Immature natural killer cell (primary cell): ENCODE data around the gene MAGI1. TPM values are rescaled to one million over a fixed set of nuclear protein-coding genes. Genes with fewer than 3 reads are reported as not detected.

Experiments
- DNase-seq, 3 donors: peaks; one replicate each; pipeline ENCODE4 v3.0.0; 2022; ENCODE audit warnings: mixed read lengths in 1 of 3
- H3K27ac Mint-ChIP-seq, 6 donors: one replicate each; pipeline ENCODE4 v1.8.0; 2020; ENCODE audit warnings: mixed read lengths in 6 of 6, mild to moderate bottlenecking in 5 of 6, inconsistent platforms in 4 of 6, moderate library complexity in 3 of 6
- H3K27me3 Mint-ChIP-seq, 3 donors: one replicate each; pipeline ENCODE4 v1.8.0; 2020 to 2021; ENCODE audit warnings: low read depth in 3 of 3, mild to moderate bottlenecking in 3 of 3, mixed read lengths in 3 of 3, moderate library complexity in 3 of 3, inconsistent platforms in 1 of 3
- H3K36me3 Mint-ChIP-seq, 3 donors: one replicate each; pipeline ENCODE4 v1.8.0; 2020; ENCODE audit warnings: mixed read lengths in 3 of 3, inconsistent platforms in 2 of 3, mild to moderate bottlenecking in 2 of 3
- H3K4me1 Mint-ChIP-seq, 2 donors: one replicate each; pipeline ENCODE4 v1.8.0; 2020; ENCODE audit warnings: inconsistent platforms in 2 of 2, mild to moderate bottlenecking in 2 of 2, mixed read lengths in 2 of 2, moderate library complexity in 1 of 2
- H3K4me3 Mint-ChIP-seq, 5 donors: one replicate each; pipeline ENCODE4 v1.8.0; 2020; ENCODE audit warnings: mild to moderate bottlenecking in 5 of 5, mixed read lengths in 5 of 5, inconsistent platforms in 3 of 5, moderate library complexity in 3 of 5
- H3K9me3 Mint-ChIP-seq, 6 donors: one replicate each; pipeline ENCODE4 v1.8.0; 2020; ENCODE audit warnings: mild to moderate bottlenecking in 6 of 6, mixed read lengths in 6 of 6, inconsistent platforms in 4 of 6, moderate library complexity in 3 of 6
- polyA plus RNA-seq, 3 donors: library from polyadenylated mRNA; unstranded; fragments of 300-500 nt; fragmentation: Illumina TruSeq; gene quantifications; one replicate each; pipeline ENCODE4 v1.2.3, GENCODE V29; 2021

Gene MAGI1
- polyA plus RNA-seq, 3 donors from 2014 or later, result not detected

DNA sequence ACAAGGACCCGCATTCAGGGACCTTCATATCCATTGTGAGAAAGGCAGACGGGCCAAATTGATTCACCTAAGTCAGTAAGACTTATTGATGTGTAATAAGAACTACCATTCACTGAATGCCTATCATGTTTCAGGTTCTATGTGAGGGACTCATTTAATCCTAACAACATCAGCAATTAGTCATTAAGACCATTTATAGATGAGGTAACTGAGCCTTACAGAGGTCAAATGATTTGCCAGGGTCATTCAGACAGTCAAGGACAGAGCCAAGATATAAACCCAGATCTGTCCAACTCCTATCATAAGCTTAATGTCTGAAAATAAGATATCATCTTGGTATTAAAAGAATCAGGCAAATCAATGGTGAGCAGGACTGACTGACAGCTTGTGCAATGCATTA lies 453.8 kb downstream of the MAGI1 start:
- no peak overlapping the region for H3K27ac Mint-ChIP-seq
- H3K36me3 Mint-ChIP-seq, result no peaks in the 10 kb centered on the region
- H3K4me3 Mint-ChIP-seq, result no peak overlapping the region
- peaks cover 1 to 4% (median 2%) of the 10 kb centered on the region in 3 donors for H3K27me3 Mint-ChIP-seq
- no peak for DNase-seq
- peaks cover 0 to 9% (median 5%) of the 10 kb centered on the region in 6 donors for H3K9me3 Mint-ChIP-seq
- H3K4me1 Mint-ChIP-seq, result no peaks in the 10 kb centered on the region

DNA sequence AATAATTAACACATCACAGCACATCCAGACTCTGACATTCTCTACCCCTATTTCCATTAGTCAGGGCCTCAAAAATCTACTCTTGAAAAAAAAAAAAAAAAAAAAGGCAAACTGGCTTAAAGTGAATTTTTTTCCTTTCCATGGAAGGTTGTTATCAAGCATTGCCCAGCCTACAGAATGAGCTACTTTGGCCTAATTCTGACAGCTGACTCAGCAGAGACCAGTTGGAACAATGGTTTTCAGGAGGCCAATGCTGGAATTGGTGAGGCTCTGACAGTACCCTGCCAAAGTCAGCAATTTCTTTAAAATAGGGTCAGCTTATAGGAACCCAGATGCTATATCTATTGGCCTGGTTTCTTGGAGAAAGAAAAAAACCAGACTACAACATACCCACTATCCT lies 454.7 kb downstream of the MAGI1 start:
- Mint-ChIP-seq H3K36me3 (no peaks in the 10 kb centered on the region), H3K27ac (no peak overlapping the region), H3K4me3 (no peak overlapping the region), H3K9me3 (peaks cover 0 to 9% (median 4%) of the 10 kb centered on the region in 6 donors), H3K4me1 (no peaks in the 10 kb centered on the region), H3K27me3 (peaks cover 0 to 3% (median 1%) of the 10 kb centered on the region in 3 donors)
- no peak for DNase-seq

DNA sequence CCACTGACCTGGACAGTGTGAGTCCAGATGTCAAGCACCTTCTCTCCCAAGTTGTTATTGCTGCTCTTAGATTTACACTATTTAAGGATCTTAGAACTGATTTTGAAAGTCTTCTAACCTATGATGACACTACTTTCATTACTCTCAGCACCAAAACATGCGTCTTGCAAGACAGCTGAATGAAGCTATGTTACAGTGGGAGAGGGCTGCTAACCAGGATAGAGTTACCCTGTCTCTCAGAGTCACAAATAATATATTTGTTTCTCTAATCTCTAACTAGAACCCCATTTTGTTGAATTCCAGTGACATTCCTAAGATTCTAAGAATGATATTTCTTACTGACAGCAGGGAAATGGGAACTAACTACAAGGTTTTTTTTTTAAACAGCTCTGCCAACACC lies 455.5 kb downstream of the MAGI1 start:
- no peaks in the 10 kb centered on the region for H3K36me3 Mint-ChIP-seq
- no peaks in the 10 kb centered on the region for H3K4me1 Mint-ChIP-seq
- no peak overlapping the region for H3K4me3 Mint-ChIP-seq
- peaks cover 0 to 5% (median 1%) of the 10 kb centered on the region in 3 donors for H3K27me3 Mint-ChIP-seq
- DNase-seq, result no peak
- H3K27ac Mint-ChIP-seq, result no peak overlapping the region
- H3K9me3 Mint-ChIP-seq, result peaks cover 0 to 9% (median 4%) of the 10 kb centered on the region in 6 donors

DNA sequence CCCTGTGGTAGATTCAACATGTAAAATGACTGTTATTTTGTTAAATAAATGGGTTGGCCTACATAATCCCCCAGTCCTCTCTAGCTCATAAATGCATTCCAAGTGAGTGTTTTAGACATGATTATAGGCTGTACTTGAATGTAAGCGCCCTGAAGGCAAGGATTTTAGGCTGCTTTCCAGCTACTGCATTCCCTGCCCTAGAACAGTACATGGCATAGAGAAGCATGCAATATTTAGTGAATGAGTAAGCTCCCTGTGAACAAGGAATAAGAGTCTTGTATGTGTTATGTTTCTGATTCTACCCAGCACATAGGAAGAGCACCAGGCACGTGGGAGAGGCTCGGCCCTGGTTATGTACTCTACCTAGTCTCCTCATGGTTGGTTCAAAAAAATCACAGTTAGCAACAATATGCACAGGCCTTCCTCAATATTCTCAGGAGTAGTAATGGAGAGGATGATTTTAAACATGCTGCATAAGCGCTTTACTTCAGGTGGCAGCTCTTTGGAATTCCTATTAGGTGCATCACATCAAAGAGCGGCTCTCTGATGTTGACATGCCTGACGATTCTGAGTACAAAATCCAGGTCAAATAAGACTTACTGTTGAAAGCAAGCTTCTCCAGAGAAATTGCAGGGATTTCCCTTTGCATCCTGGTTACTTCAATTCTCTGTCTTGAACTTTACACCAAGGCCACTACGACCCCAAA lies 456.6 kb downstream of the MAGI1 start:
- H3K9me3 Mint-ChIP-seq, result peaks cover 0 to 12% (median 6%) of the 10 kb centered on the region in 6 donors
- no peak for DNase-seq
- no peaks in the 10 kb centered on the region for H3K4me1 Mint-ChIP-seq
- H3K27me3 Mint-ChIP-seq, result peaks cover 0 to 5% (median 1%) of the 10 kb centered on the region in 3 donors
- no peak overlapping the region for H3K27ac Mint-ChIP-seq
- H3K36me3 Mint-ChIP-seq, result no peaks in the 10 kb centered on the region
- H3K4me3 Mint-ChIP-seq, result no peak overlapping the region

DNA sequence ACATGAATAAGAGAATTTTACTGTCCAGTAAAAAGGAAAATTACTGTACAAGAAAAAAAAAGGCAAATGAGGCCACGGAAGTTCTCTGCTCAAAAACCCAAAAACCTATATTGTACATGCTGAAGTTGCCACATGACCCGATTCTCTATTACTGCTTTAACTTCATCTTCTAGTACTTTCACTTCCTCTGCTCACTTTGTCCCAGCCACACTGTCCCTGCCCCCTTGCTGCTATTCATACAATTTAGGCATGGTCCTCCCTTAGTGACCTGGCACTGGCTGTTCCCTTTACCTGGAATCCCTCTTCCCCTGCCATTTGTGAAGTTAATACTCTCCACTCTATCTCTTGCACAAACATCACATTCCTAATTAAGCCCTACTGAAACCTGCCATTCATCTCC lies 457.4 kb downstream of the MAGI1 start:
- Mint-ChIP-seq H3K36me3 (no peaks in the 10 kb centered on the region), H3K4me1 (no peaks in the 10 kb centered on the region), H3K9me3 (peaks cover 0 to 16% (median 6%) of the 10 kb centered on the region in 6 donors), H3K27ac (no peak overlapping the region), H3K4me3 (no peak overlapping the region), H3K27me3 (peaks cover 0 to 5% (median 1%) of the 10 kb centered on the region in 3 donors)
- no peak for DNase-seq

DNA sequence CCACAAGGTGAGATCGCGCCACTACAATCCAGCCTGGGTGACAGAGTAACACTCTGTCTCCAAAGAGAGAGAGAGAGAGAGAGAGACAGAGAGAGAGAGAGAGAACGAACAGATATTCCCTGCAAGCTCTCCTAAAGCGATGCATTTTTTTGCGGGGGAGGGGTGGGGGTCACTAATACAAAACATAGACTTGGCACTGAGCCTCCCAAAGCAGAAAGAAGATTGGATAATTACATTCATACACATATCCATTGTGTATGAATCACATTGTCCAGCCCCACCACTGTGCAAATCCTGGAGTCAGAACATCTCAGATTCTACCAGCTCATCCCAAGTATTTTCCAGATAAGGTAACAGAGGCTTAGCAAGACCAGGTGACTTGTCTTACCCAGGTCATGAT lies 459.9 kb downstream of the MAGI1 start:
- H3K4me1 Mint-ChIP-seq, result no peaks in the 10 kb centered on the region
- no peak for DNase-seq
- no peak overlapping the region for H3K27ac Mint-ChIP-seq
- H3K36me3 Mint-ChIP-seq, result no peaks in the 10 kb centered on the region
- H3K27me3 Mint-ChIP-seq, result peaks cover 0 to 2% (median 1%) of the 10 kb centered on the region in 3 donors
- H3K9me3 Mint-ChIP-seq, result peaks cover 0 to 12% (median 5%) of the 10 kb centered on the region in 6 donors
- no peak overlapping the region for H3K4me3 Mint-ChIP-seq

DNA sequence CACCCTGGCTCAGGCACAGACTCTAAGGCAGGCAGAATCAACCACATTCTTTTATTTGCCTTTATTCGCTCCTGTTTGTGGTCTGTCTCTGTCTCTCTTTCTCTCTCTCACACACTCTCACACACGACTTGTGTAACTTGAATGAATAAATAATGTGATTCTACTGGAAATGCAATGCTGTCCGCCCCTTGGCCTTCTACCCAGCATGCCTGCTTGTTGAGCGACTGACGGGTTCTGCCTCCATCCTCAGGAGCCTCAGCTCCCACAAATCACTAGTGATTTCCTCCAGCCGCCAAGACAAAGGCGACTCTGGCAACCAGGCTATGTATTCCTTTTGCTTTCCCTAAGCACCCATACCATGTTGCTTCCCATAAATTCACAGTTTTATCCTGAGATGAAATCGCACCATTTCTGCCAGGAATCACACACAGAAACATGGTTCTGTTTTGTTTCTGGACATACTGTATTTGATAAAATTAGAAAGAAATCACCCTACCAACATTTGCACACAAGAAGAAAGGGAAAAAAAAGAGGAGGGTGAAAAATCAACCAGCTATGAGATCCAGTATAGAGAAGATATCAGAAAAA lies 460.8 kb downstream of the MAGI1 start:
- Mint-ChIP-seq H3K4me1 (no peaks in the 10 kb centered on the region), H3K27me3 (peaks cover 0 to 2% (median 1%) of the 10 kb centered on the region in 3 donors), H3K4me3 (no peak overlapping the region), H3K36me3 (no peaks in the 10 kb centered on the region), H3K9me3 (peaks cover 0 to 12% (median 5%) of the 10 kb centered on the region in 6 donors), H3K27ac (no peak overlapping the region)
- DNase-seq, result no peak

DNA sequence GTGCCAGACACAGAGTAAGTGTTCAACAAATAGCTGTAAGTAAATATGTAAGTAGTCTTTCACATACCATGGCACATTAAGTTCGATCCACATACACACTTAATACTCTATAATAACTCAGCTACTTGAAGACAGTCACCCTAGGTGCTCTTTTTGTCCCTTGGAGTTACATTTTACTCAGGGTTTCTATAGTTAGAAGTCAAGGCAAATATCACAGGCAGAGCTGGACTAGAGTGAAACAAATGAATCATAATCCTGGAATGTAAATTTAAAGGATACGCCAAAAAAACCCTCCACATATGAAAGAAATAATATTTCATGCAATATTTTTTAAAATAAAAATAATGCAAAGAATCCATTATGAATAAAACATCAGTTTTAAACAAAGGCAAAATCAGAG lies 461.8 kb downstream of the MAGI1 start:
- H3K36me3 Mint-ChIP-seq, result no peaks in the 10 kb centered on the region
- H3K27ac Mint-ChIP-seq, result no peak overlapping the region
- H3K4me3 Mint-ChIP-seq, result no peak overlapping the region
- no peak for DNase-seq
- H3K9me3 Mint-ChIP-seq, result peaks cover 0 to 12% (median 5%) of the 10 kb centered on the region in 6 donors
- H3K27me3 Mint-ChIP-seq, result peaks cover 0 to 2% (median 1%) of the 10 kb centered on the region in 3 donors
- H3K4me1 Mint-ChIP-seq, result no peaks in the 10 kb centered on the region

DNA sequence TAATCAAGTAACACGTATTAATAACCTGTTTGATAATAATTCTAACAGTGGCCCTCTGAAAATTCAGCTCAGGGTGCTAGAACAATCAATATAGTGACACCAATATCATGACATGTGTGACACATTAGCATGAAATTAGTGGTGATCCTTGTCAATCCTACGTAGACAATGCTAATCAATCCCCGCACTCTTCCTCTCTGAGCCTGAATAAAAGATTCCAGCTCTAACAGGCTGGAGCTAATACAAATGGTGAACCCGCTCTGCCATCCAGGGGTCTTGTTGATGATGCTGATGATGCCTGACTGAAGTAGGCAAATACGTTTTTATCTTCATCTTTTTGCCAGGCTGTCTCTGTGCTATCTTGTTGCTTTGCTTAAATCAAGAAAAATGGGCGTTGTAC lies 462.5 kb downstream of the MAGI1 start:
- H3K27me3 Mint-ChIP-seq, result peaks cover 0 to 2% (median 1%) of the 10 kb centered on the region in 3 donors
- H3K36me3 Mint-ChIP-seq, result no peaks in the 10 kb centered on the region
- H3K9me3 Mint-ChIP-seq, result peaks cover 0 to 7% (median 5%) of the 10 kb centered on the region in 6 donors
- no peaks in the 10 kb centered on the region for H3K4me1 Mint-ChIP-seq
- no peak overlapping the region for H3K4me3 Mint-ChIP-seq
- H3K27ac Mint-ChIP-seq, result no peak overlapping the region
- no peak for DNase-seq

DNA sequence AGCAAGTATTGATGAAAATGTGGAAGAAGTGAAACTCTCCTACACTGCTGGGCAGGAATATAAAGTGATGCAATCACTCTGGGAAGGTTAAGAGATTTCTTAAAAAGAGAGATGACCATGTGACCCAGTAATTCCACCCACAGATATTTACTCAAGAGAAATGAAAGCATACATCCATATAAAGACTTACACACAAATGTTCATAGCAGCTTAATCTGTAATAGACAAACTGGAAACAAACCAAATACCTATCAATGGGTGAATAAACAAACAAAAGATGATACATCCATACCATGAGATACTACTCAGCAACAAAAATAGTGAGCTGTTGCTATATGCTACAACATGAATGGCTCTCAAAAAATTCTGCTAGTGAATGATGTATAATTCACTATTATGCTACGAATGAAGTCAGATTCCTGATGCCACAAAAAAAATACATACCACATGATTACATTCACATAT lies 463.3 kb downstream of the MAGI1 start:
- DNase-seq, result no peak
- H3K27ac Mint-ChIP-seq, result no peak overlapping the region
- H3K9me3 Mint-ChIP-seq, result peaks cover 0 to 7% (median 5%) of the 10 kb centered on the region in 6 donors
- H3K36me3 Mint-ChIP-seq, result no peaks in the 10 kb centered on the region
- no peaks in the 10 kb centered on the region for H3K4me1 Mint-ChIP-seq
- H3K27me3 Mint-ChIP-seq, result peaks cover 0 to 2% (median 0%) of the 10 kb centered on the region in 3 donors
- no peak overlapping the region for H3K4me3 Mint-ChIP-seq

DNA sequence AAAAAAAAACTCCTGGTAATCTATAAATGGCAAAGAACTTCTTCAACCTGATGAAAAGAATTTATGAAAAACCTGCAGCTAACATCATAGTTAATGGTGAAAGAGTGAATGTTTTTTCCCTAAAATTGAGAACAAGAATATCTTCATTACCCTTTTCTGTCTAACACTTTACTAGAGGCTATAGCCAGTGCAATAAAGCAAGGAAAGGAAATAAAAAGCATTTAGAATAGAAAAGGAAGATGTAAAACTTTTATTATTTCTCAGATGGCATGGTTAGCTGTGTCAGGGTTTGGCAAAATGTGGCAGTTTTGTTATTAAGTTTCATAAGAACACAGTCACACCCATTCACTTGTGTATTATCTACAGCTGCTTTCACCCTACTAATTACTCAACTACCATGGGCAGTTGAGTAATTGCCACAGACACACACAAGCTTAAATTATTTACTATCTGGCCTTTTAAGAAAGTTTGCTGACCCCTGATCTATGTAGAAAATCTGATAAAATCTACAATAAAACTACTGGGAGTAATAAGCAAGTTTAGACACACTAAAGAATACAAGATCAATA lies 465.1 kb downstream of the MAGI1 start:
- Mint-ChIP-seq H3K36me3 (no peaks in the 10 kb centered on the region), H3K27me3 (peaks cover 0 to under 1% (median 0%) of the 10 kb centered on the region in 3 donors), H3K27ac (no peak overlapping the region), H3K9me3 (peaks cover 0 to 8% (median 6%) of the 10 kb centered on the region in 6 donors), H3K4me3 (no peak overlapping the region), H3K4me1 (no peaks in the 10 kb centered on the region)
- DNase-seq, result no peak

DNA sequence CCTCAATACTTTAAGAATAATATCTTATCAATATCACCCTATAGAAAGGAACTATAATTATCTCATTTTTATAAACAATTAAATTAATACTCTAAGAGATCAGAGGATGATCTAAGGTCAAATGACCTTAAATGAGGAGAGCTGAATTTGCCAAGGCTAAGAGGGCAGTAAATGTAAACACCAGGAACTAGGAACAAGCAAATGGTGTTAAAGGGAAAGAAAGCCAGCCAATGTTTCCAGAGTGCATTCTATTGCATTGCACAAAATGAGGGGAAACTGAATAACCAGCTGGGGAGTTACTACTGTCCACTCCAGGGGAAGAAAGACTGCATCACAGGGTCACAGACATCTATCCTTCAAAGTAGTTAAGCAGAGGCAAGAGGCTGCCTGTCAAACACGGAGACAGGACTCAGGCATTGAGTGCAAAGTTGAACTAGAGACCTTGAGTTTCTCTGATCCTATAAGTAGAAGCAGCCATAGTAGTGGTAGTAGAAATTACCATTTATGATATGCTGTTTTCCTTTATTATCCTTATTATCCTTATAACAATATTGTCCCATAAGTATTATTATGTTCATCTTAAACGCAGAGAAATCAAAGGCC lies 466.4 kb downstream of the MAGI1 start:
- peaks cover 0 to 8% (median 2%) of the 10 kb centered on the region in 6 donors for H3K9me3 Mint-ChIP-seq
- no peak overlapping the region for H3K4me3 Mint-ChIP-seq
- no peak overlapping the region for H3K27ac Mint-ChIP-seq
- DNase-seq, result no peak
- no peaks in the 10 kb centered on the region for H3K4me1 Mint-ChIP-seq
- no peaks in the 10 kb centered on the region for H3K27me3 Mint-ChIP-seq
- H3K36me3 Mint-ChIP-seq, result no peaks in the 10 kb centered on the region

DNA sequence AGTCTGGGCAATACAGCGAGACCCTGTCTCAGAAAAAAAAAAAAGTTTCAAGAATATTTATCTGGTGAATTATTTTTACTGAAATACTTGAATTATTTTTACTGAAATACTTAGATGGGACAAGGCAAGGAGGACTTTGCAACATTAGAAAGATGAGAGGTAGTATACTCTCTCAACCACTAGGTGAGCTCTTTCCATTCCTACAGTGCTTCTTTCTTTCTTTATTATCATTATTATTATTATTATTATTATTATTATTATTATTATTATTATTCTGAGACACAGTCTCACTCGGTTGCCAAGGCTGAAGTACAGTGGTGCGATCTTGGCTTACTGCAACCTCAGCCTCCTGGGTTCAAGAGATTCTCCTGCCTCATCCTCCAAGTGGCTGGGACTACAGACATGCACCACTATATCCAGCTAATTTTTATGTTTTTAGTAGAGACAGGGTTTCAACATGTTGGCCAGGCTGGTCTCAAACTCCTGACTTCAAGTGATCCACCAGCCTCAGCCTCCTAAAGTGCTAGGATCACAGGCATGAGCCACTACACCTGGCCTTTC lies 468.8 kb downstream of the MAGI1 start:
- no peak for DNase-seq
- Mint-ChIP-seq H3K36me3 (no peaks in the 10 kb centered on the region), H3K27ac (no peak overlapping the region), H3K27me3 (no peaks in the 10 kb centered on the region), H3K4me1 (no peaks in the 10 kb centered on the region), H3K9me3 (peaks cover 0 to 8% (median 0%) of the 10 kb centered on the region in 6 donors), H3K4me3 (no peak overlapping the region)

DNA sequence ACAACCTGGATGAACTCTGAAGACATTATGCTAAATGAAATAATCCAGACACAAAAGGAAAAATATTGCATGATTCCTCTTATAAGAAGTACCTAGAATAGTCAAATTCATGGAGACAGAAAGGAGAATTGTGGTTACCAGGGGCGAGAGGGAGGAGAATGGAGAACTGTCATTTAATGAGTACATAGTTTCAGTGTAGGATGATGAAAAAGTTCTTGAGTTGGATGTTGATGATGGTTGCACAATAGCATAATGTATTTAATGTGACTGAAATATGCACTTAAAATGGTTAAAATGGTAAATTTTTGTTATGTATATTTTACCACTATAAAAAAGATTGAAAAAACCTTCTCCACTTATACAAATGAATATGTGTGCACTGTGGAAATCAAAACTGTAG lies 469.6 kb downstream of the MAGI1 start:
- H3K4me3 Mint-ChIP-seq, result no peak overlapping the region

More for the DNA sequence above, 469.6 kb downstream of the MAGI1 start:
- Mint-ChIP-seq H3K27me3 (no peaks in the 10 kb centered on the region), H3K27ac (no peak overlapping the region), H3K4me1 (no peaks in the 10 kb centered on the region), H3K9me3 (peaks cover 0 to 11% (median under 1%) of the 10 kb centered on the region in 6 donors), H3K36me3 (no peaks in the 10 kb centered on the region)
- DNase-seq, result no peak
